ENCODE data around the gene EID2. TPM values are rescaled to one million over a fixed set of nuclear protein-coding genes. Genes with fewer than 3 reads are reported as not detected.
A peak's percentile ranks its signal among the peaks of the same experiment; 100 is the strongest.

The EID2 gene
- total RNA-seq, 6 experiments from 2014 or later = 4.3 to 7.6 (median 5.4) TPM

DNA sequence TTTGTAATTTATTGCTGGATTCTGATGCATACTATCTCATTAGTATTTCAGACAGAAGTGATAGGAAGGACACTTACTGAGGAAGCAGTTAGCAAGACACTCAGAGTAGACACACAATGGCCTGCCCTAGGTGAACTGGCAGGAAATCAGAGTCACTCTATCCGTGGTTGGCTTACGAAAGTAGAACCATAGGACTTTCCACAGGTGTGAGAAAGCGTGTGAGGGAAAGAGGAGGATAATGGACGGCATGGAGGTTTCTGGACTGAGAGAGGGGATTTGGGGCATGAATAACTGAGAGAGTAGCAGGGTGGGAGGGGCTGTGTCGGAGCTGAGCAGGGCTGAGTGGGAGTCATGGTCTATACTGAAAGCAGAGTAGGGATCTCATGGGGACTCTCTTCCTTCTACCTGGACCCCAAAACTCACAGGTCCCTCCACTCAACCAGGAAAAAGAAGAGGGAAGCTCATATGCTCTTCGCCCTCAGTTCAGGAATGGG is 18.7 kb upstream of the EID2 start:
- H3K4me3 ChIP-seq = no peak overlapping the region
- peaks cover 0 to 7% (median 0%) of the 10 kb centered on the region in 4 donors for H3K4me1 ChIP-seq
- peak; percentile 9 to 41 (median 36) for ATAC-seq
- 64% methylated on average over 6 of the region's 6 CpGs for WGBS (ENCODE audit: insufficient coverage, low coverage, low lambda C conversion rate, missing lambda C conversion rate)
- H3K36me3 ChIP-seq = no peaks in the 10 kb centered on the region
- no peaks in the 10 kb centered on the region for H3K9me3 ChIP-seq
- H3K27ac ChIP-seq = peak overlapping the region in 2 of 3 donors; percentile 34 to 68
- DNase-seq = no peak
- TF ChIP-seq POLR2A (IDR thresholded peaks at IDR 0.05) = no peak
- TF ChIP-seq, protein P1, sequence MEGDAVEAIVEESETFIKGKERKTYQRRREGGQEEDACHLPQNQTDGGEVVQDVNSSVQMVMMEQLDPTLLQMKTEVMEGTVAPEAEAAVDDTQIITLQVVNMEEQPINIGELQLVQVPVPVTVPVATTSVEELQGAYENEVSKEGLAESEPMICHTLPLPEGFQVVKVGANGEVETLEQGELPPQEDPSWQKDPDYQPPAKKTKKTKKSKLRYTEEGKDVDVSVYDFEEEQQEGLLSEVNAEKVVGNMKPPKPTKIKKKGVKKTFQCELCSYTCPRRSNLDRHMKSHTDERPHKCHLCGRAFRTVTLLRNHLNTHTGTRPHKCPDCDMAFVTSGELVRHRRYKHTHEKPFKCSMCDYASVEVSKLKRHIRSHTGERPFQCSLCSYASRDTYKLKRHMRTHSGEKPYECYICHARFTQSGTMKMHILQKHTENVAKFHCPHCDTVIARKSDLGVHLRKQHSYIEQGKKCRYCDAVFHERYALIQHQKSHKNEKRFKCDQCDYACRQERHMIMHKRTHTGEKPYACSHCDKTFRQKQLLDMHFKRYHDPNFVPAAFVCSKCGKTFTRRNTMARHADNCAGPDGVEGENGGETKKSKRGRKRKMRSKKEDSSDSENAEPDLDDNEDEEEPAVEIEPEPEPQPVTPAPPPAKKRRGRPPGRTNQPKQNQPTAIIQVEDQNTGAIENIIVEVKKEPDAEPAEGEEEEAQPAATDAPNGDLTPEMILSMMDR (IDR thresholded peaks at IDR 0.05) = no peak
- intact Hi-C loops (cut with DNase I) = loop anchor here in 1 of 2 donors (10.0 kb wide), 1 partner anchor 116 kb away; no protein-coding TSS in a partner anchor
- no peaks in the 10 kb centered on the region for H3K27me3 ChIP-seq

DNA sequence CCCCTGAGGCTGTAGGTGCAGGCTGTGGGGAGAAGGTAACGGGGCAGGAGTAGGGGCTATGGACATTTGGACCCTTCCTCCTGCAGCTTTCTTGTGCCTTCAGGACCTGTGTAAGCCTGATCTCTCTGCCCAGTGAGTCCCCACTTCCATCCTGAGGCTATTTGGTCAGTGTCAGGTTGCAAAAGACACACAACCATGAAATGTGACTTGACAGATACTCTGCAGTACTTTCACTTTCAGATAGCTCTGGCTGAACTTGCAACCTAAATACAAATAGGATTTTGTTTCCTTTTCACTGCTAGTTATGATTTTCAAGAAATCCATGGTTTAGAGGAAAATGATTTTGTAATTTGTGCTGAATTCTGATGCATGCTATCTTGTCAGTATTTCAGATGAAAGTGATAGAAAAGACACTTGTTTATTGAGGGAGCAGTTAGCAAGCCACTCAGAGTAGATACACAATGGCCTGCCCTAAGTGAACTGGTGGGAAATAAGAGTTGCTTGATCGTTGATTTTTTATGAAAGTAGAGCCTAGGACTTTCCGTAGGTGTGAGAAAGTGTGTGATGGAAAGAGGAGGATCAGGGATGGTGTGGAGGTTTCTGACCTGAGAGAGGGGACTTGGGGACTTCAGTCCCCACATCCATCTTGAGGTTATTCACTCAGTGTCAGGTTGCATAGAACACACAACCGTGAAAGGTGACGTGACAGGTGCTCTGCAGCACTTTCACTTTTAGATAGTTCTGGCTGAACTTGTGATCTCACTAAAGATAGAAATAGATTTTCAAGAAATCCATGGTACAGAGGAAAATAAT is 18.1 kb upstream of the EID2 start:
- TF ChIP-seq POLR2A (IDR thresholded peaks at IDR 0.05) = no peak
- TF ChIP-seq, protein P1 (IDR thresholded peaks at IDR 0.05) = no peak
- Histone ChIP-seq H3K4me1 (peaks cover 0 to 7% (median 0%) of the 10 kb centered on the region in 4 donors), H3K36me3 (no peaks in the 10 kb centered on the region), H3K27me3 (no peaks in the 10 kb centered on the region), H3K4me3 (no peak overlapping the region), H3K9me3 (no peaks in the 10 kb centered on the region), H3K27ac (peak overlapping the region; percentile 10 to 68 (median 34))
- peak; percentile 81 to 94 (median 88) for ATAC-seq
- WGBS (ENCODE audit: insufficient coverage, low coverage, low lambda C conversion rate, missing lambda C conversion rate) = 25% methylated on average over 4 of the region's 5 CpGs
- intact Hi-C loops (cut with DNase I) = loop anchor here in 1 of 2 donors (10.0 kb wide), 1 partner anchor 117 kb away; no protein-coding TSS in a partner anchor
- no peak for DNase-seq

DNA sequence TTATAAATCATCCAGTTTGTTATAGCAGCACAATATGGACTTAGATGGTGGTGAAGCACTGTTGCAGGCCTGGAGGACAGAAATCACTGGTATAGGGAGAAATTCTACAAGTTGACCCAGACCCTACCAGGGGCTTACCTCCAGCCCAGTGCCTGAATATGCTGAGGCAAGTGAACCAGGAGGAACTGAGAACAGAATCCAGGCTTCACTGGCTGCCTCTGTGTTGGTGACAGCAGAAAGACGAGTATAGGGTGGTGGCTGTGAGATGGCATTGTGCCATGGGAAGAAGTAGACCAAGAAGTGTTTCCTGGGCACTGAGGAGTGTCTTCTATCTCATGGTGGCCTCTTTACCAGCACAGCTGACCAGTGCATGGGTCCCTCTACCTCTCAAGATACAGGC is 15.9 kb upstream of the EID2 start:
- Histone ChIP-seq H3K4me1 (peaks cover 0 to 7% (median 0%) of the 10 kb centered on the region in 4 donors), H3K4me3 (no peak overlapping the region), H3K9me3 (no peaks in the 10 kb centered on the region), H3K27ac (no peak overlapping the region), H3K36me3 (no peaks in the 10 kb centered on the region), H3K27me3 (no peaks in the 10 kb centered on the region)
- no peak for ATAC-seq
- 50% methylated on average over 1 of the region's 1 CpG for WGBS (ENCODE audit: insufficient coverage, low coverage, low lambda C conversion rate, missing lambda C conversion rate)
- intact Hi-C loops (cut with DNase I) = loop anchor here in 1 of 2 donors (10.0 kb wide), 1 partner anchor 119 kb away; no protein-coding TSS in a partner anchor
- TF ChIP-seq, protein P1 (IDR thresholded peaks at IDR 0.05) = no peak
- no peak for TF ChIP-seq POLR2A (IDR thresholded peaks at IDR 0.05)
- DNase-seq = no peak

DNA sequence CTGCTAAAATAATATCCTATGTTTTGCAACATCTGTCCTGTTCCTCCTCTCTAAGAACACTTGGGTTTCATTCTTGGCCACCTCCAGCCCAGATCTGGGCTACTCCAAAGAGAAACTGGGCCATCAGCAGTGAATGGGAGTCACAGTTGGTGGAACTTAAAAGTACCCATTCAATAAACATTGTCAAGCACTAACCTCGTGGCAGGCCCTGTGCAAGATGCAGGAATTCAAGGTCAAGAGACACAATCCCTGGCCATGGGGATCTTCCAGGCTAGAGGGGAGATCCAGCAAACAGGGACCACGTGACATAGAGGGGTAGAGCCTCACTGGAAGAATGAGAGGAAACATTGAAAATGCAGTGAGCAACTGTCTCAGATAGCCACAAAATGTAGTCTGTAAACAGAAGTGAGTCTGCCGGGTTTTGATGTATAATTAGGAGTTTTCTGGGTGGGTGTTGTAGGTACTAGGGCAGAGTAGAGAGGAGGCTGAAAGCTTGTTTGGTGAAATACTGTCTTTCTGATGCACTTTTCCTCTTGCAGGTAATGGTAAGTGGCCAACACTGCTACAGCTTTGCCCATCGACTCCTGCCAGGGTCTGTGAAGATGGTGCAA is 14.8 kb upstream of the EID2 start:
- Histone ChIP-seq H3K27ac (no peak overlapping the region), H3K27me3 (no peaks in the 10 kb centered on the region), H3K36me3 (no peaks in the 10 kb centered on the region), H3K4me3 (no peak overlapping the region), H3K9me3 (no peaks in the 10 kb centered on the region), H3K4me1 (peaks cover 0 to 7% (median 0%) of the 10 kb centered on the region in 4 donors)
- DNase-seq (no peak), ATAC-seq (no peak)
- 51% methylated on average over 3 of the region's 4 CpGs for WGBS (ENCODE audit: insufficient coverage, low coverage, low lambda C conversion rate, missing lambda C conversion rate)
- intact Hi-C loops (cut with DNase I) = loop anchor here (5.0 to 10.0 kb wide), 2 partner anchors 112 to 120 kb away; no protein-coding TSS in a partner anchor
- TF ChIP-seq, protein P1 (IDR thresholded peaks at IDR 0.05) = no peak
- no peak for TF ChIP-seq POLR2A (IDR thresholded peaks at IDR 0.05)
